ENCODE measurements around the gene MED27. TPM values are rescaled to one million over a fixed set of nuclear protein-coding genes. Genes with fewer than 3 reads are reported as not detected.

MED27 gene
- total RNA-seq, 1 donor from 2014 or later = 17.7 TPM

DNA sequence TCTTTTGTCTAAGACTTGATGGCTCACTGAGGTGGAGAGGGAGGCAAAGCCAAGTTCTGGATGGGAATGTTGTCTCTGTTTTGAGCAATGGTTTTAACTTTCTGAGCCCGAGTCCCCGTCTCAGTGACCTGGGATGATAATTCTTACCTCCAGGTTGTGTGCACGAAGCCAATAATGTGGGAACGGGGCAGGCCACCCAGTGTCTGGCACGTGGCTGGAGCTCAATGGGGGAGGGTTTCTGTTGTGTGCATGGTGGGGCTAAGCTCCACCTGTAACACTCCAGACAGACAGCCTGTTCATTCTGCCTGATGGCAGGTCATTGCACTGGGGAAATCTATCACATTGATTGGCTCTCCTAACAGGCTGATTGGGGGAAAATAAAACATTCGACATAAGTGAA lies 45.1 kb upstream of the MED27 start:
- Histone ChIP-seq H3K27ac (no peak overlapping the region), H3K4me1 (no peaks in the 10 kb centered on the region), H3K36me3 (no peaks in the 10 kb centered on the region), H3K4me3 (no peak overlapping the region), H3K9me3 (no peaks in the 10 kb centered on the region), H3K27me3 (no peaks in the 10 kb centered on the region)
- intact Hi-C loops (cut with DNase I) = no loop called here
- TF ChIP-seq POLR2A (IDR thresholded peaks at IDR 0.05) (no peak), POLR2AphosphoS5 (IDR thresholded peaks at IDR 0.05; ENCODE audit: insufficient read depth in 1 of 2, low read depth in 1 of 2) (no peak), CTCF (IDR thresholded peaks at IDR 0.05) (no peak)
- DNase-seq (ENCODE audit: extremely low spot score in 2 of 2) = no peak

- no peak for DNase-seq (ENCODE audit: extremely low spot score in 2 of 2)
These were observed 41.4 kb upstream of the MED27 start for GRCh38 chr9:132121021-132121420.

GRCh38 chr9:132117694-132118093 lies 38.0 kb upstream of the MED27 start:
- Histone ChIP-seq H3K4me1 (no peaks in the 10 kb centered on the region), H3K27me3 (no peaks in the 10 kb centered on the region), H3K4me3 (no peak overlapping the region), H3K36me3 (no peaks in the 10 kb centered on the region), H3K9me3 (no peaks in the 10 kb centered on the region), H3K27ac (no peak overlapping the region)
- DNase-seq (ENCODE audit: extremely low spot score in 2 of 2) = no peak
- TF ChIP-seq POLR2AphosphoS5 (IDR thresholded peaks at IDR 0.05; ENCODE audit: insufficient read depth in 1 of 2, low read depth in 1 of 2) (no peak), CTCF (IDR thresholded peaks at IDR 0.05) (no peak), POLR2A (IDR thresholded peaks at IDR 0.05) (no peak)
- intact Hi-C loops (cut with DNase I) = no loop called here

More at GRCh38 chr9:132121021-132121420, 41.4 kb upstream of the MED27 start:
- no peak for TF ChIP-seq POLR2AphosphoS5 (IDR thresholded peaks at IDR 0.05; ENCODE audit: insufficient read depth in 1 of 2, low read depth in 1 of 2)
- no peak for TF ChIP-seq CTCF (IDR thresholded peaks at IDR 0.05)
- no peak for TF ChIP-seq POLR2A (IDR thresholded peaks at IDR 0.05)
- no peaks in the 10 kb centered on the region for H3K36me3 ChIP-seq
- no peak overlapping the region for H3K4me3 ChIP-seq
- no peaks in the 10 kb centered on the region for H3K9me3 ChIP-seq
- no peak overlapping the region for H3K27ac ChIP-seq
- H3K27me3 ChIP-seq = no peaks in the 10 kb centered on the region
- intact Hi-C loops (cut with DNase I) = no loop called here
- H3K4me1 ChIP-seq = no peaks in the 10 kb centered on the region

DNA sequence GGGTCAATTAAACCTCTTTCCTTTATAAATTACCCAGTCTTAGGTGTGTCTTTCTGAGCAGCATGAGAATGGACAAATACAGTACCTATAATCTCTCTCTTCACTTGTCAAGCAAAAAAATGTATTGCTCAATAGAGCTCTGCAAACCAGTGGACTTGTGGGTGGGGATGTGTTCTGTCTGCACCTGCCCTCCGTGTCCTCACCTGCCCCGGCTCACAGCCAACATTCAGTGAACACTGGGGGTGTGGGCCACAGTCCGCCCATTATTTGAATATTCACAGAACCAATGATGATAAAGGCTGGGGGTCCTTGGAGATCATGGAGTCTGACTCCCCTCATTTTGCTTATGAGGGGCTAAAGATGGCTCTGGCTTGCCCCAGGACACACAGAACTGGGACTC lies 36.9 kb upstream of the MED27 start:
- no peak for DNase-seq (ENCODE audit: extremely low spot score in 2 of 2)
- TF ChIP-seq POLR2AphosphoS5 (IDR thresholded peaks at IDR 0.05; ENCODE audit: insufficient read depth in 1 of 2, low read depth in 1 of 2) = no peak
- no peak for TF ChIP-seq POLR2A (IDR thresholded peaks at IDR 0.05)
- TF ChIP-seq CTCF (IDR thresholded peaks at IDR 0.05) = no peak
- H3K27me3 ChIP-seq = no peaks in the 10 kb centered on the region

GRCh38 chr9:132114102-132114707 lies 34.5 kb upstream of the MED27 start:
- no peak for DNase-seq (ENCODE audit: extremely low spot score in 2 of 2)
- intact Hi-C loops (cut with DNase I) = no loop called here
- no peaks in the 10 kb centered on the region for H3K36me3 ChIP-seq
- no peaks in the 10 kb centered on the region for H3K9me3 ChIP-seq
- TF ChIP-seq POLR2AphosphoS5 (IDR thresholded peaks at IDR 0.05; ENCODE audit: insufficient read depth in 1 of 2, low read depth in 1 of 2) (no peak), CTCF (IDR thresholded peaks at IDR 0.05) (no peak), POLR2A (IDR thresholded peaks at IDR 0.05) (no peak)
- H3K27me3 ChIP-seq = no peaks in the 10 kb centered on the region
- H3K27ac ChIP-seq = no peak overlapping the region
- no peak overlapping the region for H3K4me3 ChIP-seq
- H3K4me1 ChIP-seq = no peaks in the 10 kb centered on the region

More for the DNA sequence above, 36.9 kb upstream of the MED27 start:
- Histone ChIP-seq H3K4me3 (no peak overlapping the region), H3K27ac (no peak overlapping the region), H3K9me3 (no peaks in the 10 kb centered on the region), H3K4me1 (no peaks in the 10 kb centered on the region), H3K36me3 (no peaks in the 10 kb centered on the region)
- intact Hi-C loops (cut with DNase I) = no loop called here
